H1 (cell line): ENCODE results near the gene NR3C1. TPM values are rescaled to one million over a fixed set of nuclear protein-coding genes. Genes with fewer than 3 reads are reported as not detected.
A peak's percentile ranks its signal among the peaks of the same experiment; 100 is the strongest.

Source experiments
- CTCF ChIA-PET: fragments of 300-600 bp; sonication (Branson Sonifier 250); formaldehyde crosslinking; loops from one replicate; lab custom pipeline; 2021; ENCODE audit not compliant: partially characterized antibody; lab: Charles Lee
- POLR2A ChIA-PET: fragments of 300-600 bp; sonication (Branson Sonifier 250); formaldehyde crosslinking; loops from one replicate; lab custom pipeline; 2021; ENCODE audit warnings: inconsistent platforms; ENCODE audit not compliant: partially characterized antibody; lab: Charles Lee
- DNase-seq, 2 experiments: peaks; one replicate each; pipeline versions ENCODE4 v3.0.0 to v3.0.0-alpha.2; 2010 to 2022; ENCODE audit warnings: low spot score in 2 of 2, low read depth in 1 of 2, mixed read lengths in 1 of 2
- FAIRE-seq: peaks from 2 replicates; lab custom pipeline; 2011; peaks lifted over from hg19 to GRCh38; lab: Jason Lieb, UNC
- H2AFZ ChIP-seq: 2 replicates; pipeline ENCODE4 v1.8.1; 2012; ENCODE audit warnings: low read length, inconsistent platforms
- H2AK5ac ChIP-seq: 2 replicates; pipeline ENCODE4 v1.6.1; 2013; ENCODE audit warnings: low read depth, low read length
- H2BK120ac ChIP-seq: replicated peaks from 2 replicates; pipeline ENCODE3; 2013; ENCODE audit warnings: low read depth, low read length, inconsistent platforms
- H2BK12ac ChIP-seq: 2 replicates; pipeline ENCODE4 v1.6.1; 2013; ENCODE audit warnings: low read depth, low read length
- H2BK15ac ChIP-seq: 2 replicates; pipeline ENCODE4 v1.6.1; 2013; ENCODE audit warnings: low read length
- H2BK20ac ChIP-seq: 2 replicates; pipeline ENCODE4 v1.6.1; 2013; ENCODE audit warnings: low read length
- H2BK5ac ChIP-seq: 2 replicates; pipeline ENCODE4 v1.6.1; 2013; ENCODE audit warnings: low read depth, low read length
- H3K14ac ChIP-seq: 2 replicates; pipeline ENCODE4 v1.6.1; 2013; ENCODE audit warnings: inconsistent platforms; ENCODE audit not compliant: insufficient read length
- H3K18ac ChIP-seq: 2 replicates; pipeline ENCODE4 v1.6.1; 2013; ENCODE audit warnings: low read length; ENCODE audit errors: extremely low read depth
- H3K23ac ChIP-seq: 2 replicates; pipeline ENCODE4 v1.6.1; 2013; ENCODE audit warnings: inconsistent platforms; ENCODE audit not compliant: insufficient read length
- H3K23me2 ChIP-seq: 2 replicates; pipeline ENCODE4 v1.6.1; 2013; ENCODE audit warnings: low read depth, low read length
- H3K27ac ChIP-seq: 2 replicates; pipeline ENCODE4 v1.6.1; 2011; ENCODE audit warnings: low read depth, low read length, inconsistent platforms
- H3K27me3 ChIP-seq, 4 experiments: replicated peaks in 1 of 4; 1 replicate in 1 of 4; 2 replicates in 3 of 4; pipeline versions ENCODE4 v1.6.1 to v1.8.1; 2011 to 2013; ENCODE audit warnings: low read length in 3 of 4, mild to moderate bottlenecking in 3 of 4, inconsistent platforms in 2 of 4, mixed read lengths in 2 of 4, moderate library complexity in 1 of 4; ENCODE audit not compliant: control insufficient read depth in 3 of 4, insufficient read depth in 3 of 4; ENCODE audit errors: extremely low read depth in 1 of 4
- H3K36me3 ChIP-seq, 4 experiments: 2 replicates each; pipeline versions ENCODE4 v1.6.1 to v1.8.1; 2011 to 2013; ENCODE audit warnings: mild to moderate bottlenecking in 4 of 4, low read length in 3 of 4, moderate library complexity in 2 of 4, control low read depth in 1 of 4, inconsistent platforms in 1 of 4; ENCODE audit not compliant: insufficient read depth in 4 of 4, control insufficient read depth in 2 of 4
- H3K4ac ChIP-seq: replicated peaks from 2 replicates; pipeline ENCODE3; 2013; ENCODE audit warnings: low read length, low read depth, mixed read lengths, inconsistent platforms; ENCODE audit not compliant: insufficient read length
- H3K4me1 ChIP-seq, 4 experiments: replicated peaks in 1 of 4; 1 replicate in 1 of 4; 2 replicates in 3 of 4; pipeline versions ENCODE4 v1.6.1 to v1.8.1; 2011 to 2013; ENCODE audit warnings: low read length in 3 of 4, inconsistent platforms in 2 of 4, mixed read lengths in 1 of 4; ENCODE audit not compliant: insufficient read depth in 4 of 4, control insufficient read depth in 3 of 4
- H3K4me2 ChIP-seq, 2 experiments: 2 replicates each; pipeline versions ENCODE4 v1.6.1 to v1.8.1; 2011 to 2013; ENCODE audit warnings: low read depth in 2 of 2, low read length in 2 of 2, control low read depth in 1 of 2, inconsistent platforms in 1 of 2, mild to moderate bottlenecking in 1 of 2; ENCODE audit not compliant: insufficient read depth in 1 of 2
- H3K4me3 ChIP-seq, 4 experiments: fragments of 200-600, 300-600 bp in 1 of 4; sonication (generic), shearing (Covaris generic), sonication (Bioruptor Twin) in 1 of 4; 2 replicates each; pipeline versions ENCODE4 v1.5.1 to v1.8.1; 2011 to 2016; ENCODE audit warnings: low read length in 4 of 4, low read depth in 3 of 4, control low read depth in 2 of 4, inconsistent platforms in 2 of 4, mild to moderate bottlenecking in 2 of 4, mixed read lengths in 1 of 4, moderate library complexity in 1 of 4; ENCODE audit not compliant: insufficient read depth in 2 of 4; ENCODE audit errors: extremely low read depth in 1 of 4
- H3K56ac ChIP-seq: replicated peaks from 2 replicates; pipeline ENCODE3; 2013; ENCODE audit warnings: low read depth, mild to moderate bottlenecking, mixed read lengths, low read length, inconsistent platforms; ENCODE audit not compliant: insufficient read length
- H3K79me1 ChIP-seq: 2 replicates; pipeline ENCODE4 v1.6.1; 2013; ENCODE audit warnings: low read depth, low read length, control low read depth
- H3K79me2 ChIP-seq, 2 experiments: 2 replicates each; pipeline versions ENCODE4 v1.6.1 to v1.8.1; 2012 to 2013; ENCODE audit warnings: low read length in 2 of 2, mild to moderate bottlenecking in 2 of 2, inconsistent platforms in 1 of 2; ENCODE audit not compliant: insufficient read depth in 2 of 2, control insufficient read depth in 1 of 2
- H3K9ac ChIP-seq, 4 experiments: replicated peaks in 1 of 4; 1 replicate in 1 of 4; 2 replicates in 3 of 4; pipeline versions ENCODE4 v1.6.1 to v1.8.1; 2011 to 2013; ENCODE audit warnings: low read depth in 3 of 4, low read length in 3 of 4, control low read depth in 2 of 4, mild to moderate bottlenecking in 2 of 4, moderate library complexity in 2 of 4, inconsistent platforms in 1 of 4; ENCODE audit errors: extremely low read depth in 1 of 4
- H3K9me3 ChIP-seq, 2 experiments: 2 replicates each; pipeline versions ENCODE4 v1.6.1 to v1.8.1; 2012 to 2013; ENCODE audit warnings: mild to moderate bottlenecking in 2 of 2, moderate library complexity in 2 of 2, control low read depth in 1 of 2, inconsistent platforms in 1 of 2, low read depth in 1 of 2, low read length in 1 of 2, mixed read lengths in 1 of 2; ENCODE audit not compliant: insufficient read depth in 2 of 2
- H4K20me1 ChIP-seq, 2 experiments: replicated peaks in 1 of 2; 2 replicates each; pipeline versions ENCODE3 to v1.8.1; 2011 to 2013; ENCODE audit warnings: inconsistent platforms in 2 of 2, low read length in 2 of 2, mild to moderate bottlenecking in 1 of 2; ENCODE audit not compliant: insufficient read depth in 2 of 2, control insufficient read depth in 1 of 2
- H4K5ac ChIP-seq: 2 replicates; pipeline ENCODE4 v1.6.1; 2013; ENCODE audit warnings: low read length, low read depth, mixed read lengths, inconsistent platforms; ENCODE audit not compliant: insufficient read length
- H4K8ac ChIP-seq: 2 replicates; pipeline ENCODE4 v1.8.0; 2013; ENCODE audit warnings: mild to moderate bottlenecking, moderate library complexity, low read length, inconsistent platforms; ENCODE audit not compliant: insufficient read depth; ENCODE audit errors: extremely low read depth
- H4K91ac ChIP-seq: replicated peaks from 2 replicates; pipeline ENCODE3; 2013; ENCODE audit warnings: low read length, mixed read lengths, inconsistent platforms; ENCODE audit not compliant: insufficient read length
- BACH1 ChIP-seq: IDR thresholded peaks from 2 replicates; pipeline ENCODE4 v1.6.1; 2012; ENCODE audit warnings: low read length, improper control_type of control experiment
- EZH2 ChIP-seq: fragments of 200-600 bp; sonication (generic); IDR thresholded peaks from 2 replicates; pipeline ENCODE4 v1.7.1; 2012; ENCODE audit warnings: low read depth, mild to moderate bottlenecking, moderate library complexity, low read length, inconsistent platforms; ENCODE audit not compliant: severe bottlenecking
- PHF8 ChIP-seq: fragments of 200-600 bp; sonication (generic); conservative IDR thresholded peaks from 2 replicates; pipeline ENCODE4 v1.7.1; 2012; ENCODE audit warnings: low read depth, mild to moderate bottlenecking, inconsistent platforms, low read length, moderate library complexity
- RBBP5 ChIP-seq: IDR thresholded peaks from 2 replicates; pipeline ENCODE4 v1.7.1; 2012; ENCODE audit warnings: low read depth, mild to moderate bottlenecking, inconsistent platforms, low read length, moderate library complexity, borderline replicate concordance
- TAF7 ChIP-seq: optimal IDR thresholded peaks from 2 replicates; pipeline ENCODE3; 2011; ENCODE audit warnings: low read depth, mild to moderate bottlenecking, inconsistent platforms, low read length, moderate library complexity, borderline replicate concordance
- WGBS, 2 experiments: shearing (Covaris generic) in 1 of 2; methylation state at CpG; one replicate each; pipeline versions ENCODE4 v1.1.6 to v1.1.7; 2013 to 2015; ENCODE audit warnings: low lambda C conversion rate in 2 of 2, mixed read lengths in 2 of 2, inconsistent platforms in 1 of 2, low coverage in 1 of 2, missing lambda C conversion rate in 1 of 2; ENCODE audit not compliant: insufficient replicate concordance in 2 of 2, insufficient coverage in 1 of 2, insufficient read length in 1 of 2; ENCODE audit errors: extremely low coverage in 1 of 2, missing lambda C conversion rate in 1 of 2; 5-methylcytosine and 5-hydroxymethylcytosine counted together
- polyA plus RNA-seq, 7 experiments: library from polyadenylated mRNA; depleted of rRNA in 3 of 7; stranded (reverse) in 5 of 7; unstranded in 2 of 7; fragments of >200 nt in 5 of 7; fragments of 200-250 nt in 2 of 7; gene quantifications; 1 replicate in 5 of 7; 2 replicates in 1 of 7; 4 replicates in 1 of 7; pipeline versions ENCODE4 v1.2.1 to v1.2.3, GENCODE V29; 2011 to 2013; ENCODE audit warnings: missing spikeins in 2 of 7, mixed read lengths in 2 of 7
- total RNA-seq: library from RNA; stranded (reverse); fragmentation: NEBNext Ultra II Directional; extraction: Animal tissue kit (Norgen Biotek cat#: 25700); gene quantifications from 2 replicates; pipeline ENCODE4 v1.2.1, GENCODE V29; 2021

Gene NR3C1
- total and polyA plus RNA-seq, 2 of the 8 experiments (the other 6 are each of a cell fraction or from before 2014, with no cell fraction given) = 1.7 to 5.4 TPM

GRCh38 chr5:143403334-143403592 lies 223 bp downstream of the NR3C1 start:
- no peak for FAIRE-seq
- Histone ChIP-seq H2AK5ac (no peak overlapping the region), H3K27me3 (peaks cover 5 to 27% (median 12%) of the 10 kb centered on the region in 4 experiments; a peak in 6 of 7 replicates), H2AFZ (no peak overlapping the region), H2BK5ac (no peak overlapping the region; the same call in 1 of the 2 replicates), H3K18ac (peak overlapping the region; percentile 24; the same call in 1 of the 2 replicates), H3K23me2 (peaks cover 14% of the 10 kb centered on the region), H2BK15ac (no peak overlapping the region), H3K4me3 (peak overlapping the region; percentile 67 to 80 (median 72)), H3K4me1 (peaks cover 0 to 11% (median 3%) of the 10 kb centered on the region in 4 experiments; a peak in 5 of 7 replicates), H3K9me3 (no peaks in the 10 kb centered on the region), H3K23ac (no peak overlapping the region), H2BK12ac (no peak overlapping the region), H3K79me1 (no peaks in the 10 kb centered on the region), H3K4me2 (peak overlapping the region; percentile 86 to 98), H2BK120ac (no peak overlapping the region), H3K9ac (no peak overlapping the region), H4K5ac (no peak overlapping the region), H2BK20ac (no peak overlapping the region), H4K8ac (no peak overlapping the region; the same call in 1 of the 2 replicates), H4K20me1 (no peaks in the 10 kb centered on the region), H3K79me2 (0 out of 4 replicates have a peak, but pooled peaks cover 0 to 2% of the 10 kb centered on the region in 2 experiments), H3K14ac (no peak overlapping the region), H3K36me3 (no peaks in the 10 kb centered on the region), H3K27ac (no peak overlapping the region), H4K91ac (no peak overlapping the region), H3K4ac (no peak overlapping the region), H3K56ac (no peak overlapping the region)
- no peak for DNase-seq
- ChIA-PET POLR2A (interaction anchor here (0.6 to 0.8 kb wide), 2 partner anchors 123 to 307 kb away, joined by 3 read pairs; no protein-coding TSS in a partner anchor), CTCF (interaction anchor here (0.6 to 2.5 kb wide), 15 partner anchors 10 to 984 kb away, joined by 3 to 10 read pairs (median 4); no protein-coding TSS in a partner anchor)
- WGBS, 2 experiments = 0% methylated on average over 12 of the region's 27 CpGs; no CpG with 5 or more reads in 1 of the 2 experiments
- TF ChIP-seq BACH1 (no peak), EZH2 (peak; percentile 38), RBBP5 (peak; percentile 25; the same call in 1 of the 2 replicates), PHF8 (peak; percentile 18; the same call in 1 of the 2 replicates), TAF7 (peak; percentile 32)
